HAP-1 (cell line): Measurements from ENCODE around the gene EFHC1.

Source experiments
- DNase-seq, 2 experiments: peaks; one replicate each; pipeline ENCODE4 v3.0.0-alpha.2; 2016 to 2020; ENCODE audit warnings: low spot score in 2 of 2
- H3K27me3 ChIP-seq: fragments of 250-450 bp; sonication (Bioruptor Pico); 2 replicates; pipeline ENCODE4 v1.5.1; 2020; ENCODE audit warnings: low read depth, mild to moderate bottlenecking, moderate library complexity
- H3K36me3 ChIP-seq: fragments of 250-450 bp; sonication (Bioruptor Pico); replicated peaks from 2 replicates; pipeline ENCODE4 v1.5.1; 2020; ENCODE audit warnings: mild to moderate bottlenecking
- H3K4me1 ChIP-seq: fragments of 250-450 bp; sonication (Bioruptor Pico); 2 replicates; pipeline ENCODE4 v1.5.1; 2020; ENCODE audit warnings: mild to moderate bottlenecking
- H3K4me3 ChIP-seq: fragments of 250-450 bp; sonication (Bioruptor Pico); 2 replicates; pipeline ENCODE4 v1.5.1; 2020; ENCODE audit warnings: mild to moderate bottlenecking, moderate library complexity
- H3K9me3 ChIP-seq: fragments of 250-450 bp; sonication (Bioruptor Pico); 2 replicates; pipeline ENCODE4 v1.5.1; 2020; ENCODE audit warnings: mild to moderate bottlenecking, moderate library complexity
- in situ Hi-C: fragments of 300-500 bp; cut with MboI; formaldehyde crosslinking; loops from 3 replicates; pipeline ENCODE4 v1.14.3; 2020; ENCODE audit warnings: low sequenced_read_pairs, inconsistent platforms, mixed read lengths

Gene EFHC1

DNA sequence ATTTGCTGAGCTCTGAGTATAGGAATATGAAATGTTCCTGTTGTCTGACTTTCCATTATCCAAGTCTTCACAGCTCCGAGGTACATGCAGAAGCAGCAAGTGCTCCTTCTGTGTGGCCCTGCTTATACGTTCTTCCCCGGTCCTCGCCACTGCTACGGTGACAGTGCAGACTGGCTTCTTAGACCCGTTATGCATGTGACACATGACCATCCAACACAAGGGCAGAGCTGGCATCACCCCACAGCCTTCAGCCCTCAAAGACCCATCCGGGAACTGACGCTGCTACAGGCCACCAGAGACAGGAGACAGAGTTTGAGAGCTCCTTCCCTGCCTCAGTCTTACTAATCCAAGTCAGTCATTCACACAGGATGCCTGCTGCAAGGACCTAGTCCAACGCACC, 86.3 kb downstream of the EFHC1 start:
- Histone ChIP-seq H3K27me3 (no peaks in the 10 kb centered on the region), H3K36me3 (peaks cover 28% of the 10 kb centered on the region), H3K4me1 (peaks cover 17% of the 10 kb centered on the region), H3K4me3 (no peak overlapping the region), H3K9me3 (no peaks in the 10 kb centered on the region)
- no peak for DNase-seq
- in situ Hi-C loops: no loop called here

DNA sequence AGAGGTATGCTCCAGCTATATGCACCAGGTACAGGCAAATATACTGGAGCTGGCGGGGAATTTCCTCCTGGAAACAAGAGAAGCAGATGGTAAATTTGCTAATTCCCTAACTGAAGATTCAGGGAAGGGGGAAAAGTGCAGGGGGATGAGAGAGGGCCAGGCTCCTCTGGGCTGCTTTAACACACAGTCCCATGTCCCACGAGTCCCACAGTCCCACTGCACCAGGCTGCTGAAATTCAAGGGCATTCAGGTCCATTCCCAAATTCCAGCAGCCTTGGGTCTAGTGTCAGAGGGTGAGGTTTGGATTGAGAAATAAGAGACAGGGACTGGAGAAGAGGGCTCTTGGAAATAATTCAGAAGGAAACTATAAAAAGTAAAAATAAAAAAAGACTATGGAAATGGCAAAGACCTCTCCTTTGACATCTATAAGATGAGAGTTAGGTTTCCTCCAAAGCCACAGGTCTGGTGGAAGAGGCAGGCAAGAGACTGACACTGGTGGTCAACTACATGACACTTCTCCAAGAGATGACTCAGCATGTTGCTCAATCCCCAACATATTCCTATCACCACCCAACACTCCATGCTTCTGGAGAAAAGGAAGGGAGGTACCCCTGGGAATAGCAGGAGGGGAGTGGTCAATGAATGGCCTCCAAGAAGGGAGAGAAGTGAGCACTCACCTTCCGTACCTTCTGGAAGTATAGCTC, 87.6 kb downstream of the EFHC1 start:
- H3K9me3 ChIP-seq: no peaks in the 10 kb centered on the region
- peaks cover 24% of the 10 kb centered on the region for H3K36me3 ChIP-seq
- H3K4me1 ChIP-seq: peaks cover 17% of the 10 kb centered on the region
- in situ Hi-C loops: no loop called here
- no peaks in the 10 kb centered on the region for H3K27me3 ChIP-seq
- H3K4me3 ChIP-seq: no peak overlapping the region
- DNase-seq: no peak

DNA sequence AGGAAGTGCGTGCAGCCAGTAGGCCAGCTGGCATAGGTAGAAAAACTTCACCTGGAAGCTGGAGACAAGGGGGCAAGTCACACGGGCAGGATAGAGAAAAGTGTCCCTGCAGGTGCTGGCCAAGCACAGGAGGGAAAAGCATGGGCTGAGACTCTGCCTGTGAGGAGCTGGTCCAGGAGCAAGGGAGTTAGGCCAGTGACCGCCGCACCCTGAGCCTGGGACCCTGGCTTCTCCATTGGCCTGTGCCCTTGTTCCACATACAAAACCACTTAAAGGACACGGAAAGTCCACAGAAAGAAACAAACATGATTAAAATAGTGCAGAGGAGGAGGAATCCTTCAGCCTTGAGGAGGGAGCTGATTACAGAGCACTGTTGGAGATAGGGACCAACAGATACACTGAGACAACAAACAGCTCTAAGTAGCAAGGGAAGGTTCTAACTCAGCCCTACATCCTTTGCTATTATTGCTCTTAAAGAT, 88.2 kb downstream of the EFHC1 start:
- Histone ChIP-seq H3K4me3 (no peak overlapping the region), H3K36me3 (peaks cover 24% of the 10 kb centered on the region), H3K27me3 (no peaks in the 10 kb centered on the region), H3K4me1 (peaks cover 17% of the 10 kb centered on the region), H3K9me3 (no peaks in the 10 kb centered on the region)
- DNase-seq: no peak
- in situ Hi-C loops: no loop called here

DNA sequence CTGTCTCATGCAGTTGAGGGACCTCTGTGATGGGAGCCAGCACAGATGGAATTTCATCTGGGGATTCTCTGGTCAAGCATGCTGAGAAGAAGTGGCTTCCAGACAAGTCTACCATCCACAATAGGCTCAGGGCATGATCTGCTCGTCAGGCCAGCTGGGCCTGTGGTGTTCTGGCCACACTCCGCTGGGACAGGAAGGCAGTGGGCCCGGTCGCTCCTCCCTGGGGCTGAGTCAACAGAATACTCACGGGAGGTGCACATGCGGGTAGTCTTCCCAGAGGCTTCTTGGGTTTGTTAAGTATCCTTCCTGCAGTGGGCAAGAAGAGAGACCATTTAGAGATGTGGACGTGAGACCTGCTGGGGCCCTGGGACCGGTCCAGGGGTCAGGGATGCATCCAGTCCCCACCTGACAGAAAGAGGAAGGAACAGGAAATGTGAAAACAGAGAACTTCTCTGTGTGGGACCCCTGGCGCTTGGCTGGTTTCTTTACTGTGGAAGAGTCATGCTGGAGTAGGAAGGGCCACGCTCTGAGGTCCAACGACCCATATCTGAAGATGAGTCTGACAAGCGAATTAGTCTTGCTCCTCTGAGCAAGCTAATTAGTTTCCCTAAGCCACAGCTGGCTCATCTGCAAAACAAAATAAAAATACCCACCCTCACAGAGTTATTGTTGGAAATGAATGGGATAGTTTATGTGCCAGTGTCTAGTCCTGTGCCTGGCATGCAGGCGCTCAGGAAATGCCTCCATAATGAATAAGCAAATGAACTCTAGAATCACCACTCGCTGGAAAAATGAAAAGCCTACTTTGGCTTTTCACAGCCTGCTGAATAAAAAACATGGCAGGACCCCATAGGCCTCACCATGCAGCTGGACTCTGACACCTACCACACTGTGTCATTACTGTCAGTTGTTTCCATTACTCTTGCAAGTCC, 89.4 kb downstream of the EFHC1 start:
- DNase-seq: no peak
- Histone ChIP-seq H3K4me3 (no peak overlapping the region), H3K27me3 (no peaks in the 10 kb centered on the region), H3K36me3 (peaks cover 27% of the 10 kb centered on the region), H3K4me1 (peaks cover 12% of the 10 kb centered on the region), H3K9me3 (no peaks in the 10 kb centered on the region)
- in situ Hi-C loops: no loop called here

DNA sequence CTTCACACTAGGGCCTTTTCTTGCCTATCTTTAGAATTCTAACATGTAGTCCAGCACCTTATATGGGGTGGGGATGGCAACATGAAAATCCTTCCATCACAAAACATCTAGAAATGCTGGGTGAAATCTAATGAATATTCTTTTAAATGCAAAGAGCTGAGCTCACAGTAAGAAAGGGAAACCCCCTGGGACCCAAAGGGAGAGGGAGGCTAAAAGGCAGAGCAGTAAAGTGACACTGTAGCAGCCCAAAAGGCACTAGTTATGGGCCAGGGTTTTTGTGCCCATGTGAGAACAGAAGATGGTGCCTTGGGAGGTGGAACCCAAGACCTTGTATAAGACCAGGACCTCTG, 90.0 kb downstream of the EFHC1 start:
- Histone ChIP-seq H3K36me3 (peaks cover 27% of the 10 kb centered on the region), H3K4me1 (peaks cover 12% of the 10 kb centered on the region)

DNA sequence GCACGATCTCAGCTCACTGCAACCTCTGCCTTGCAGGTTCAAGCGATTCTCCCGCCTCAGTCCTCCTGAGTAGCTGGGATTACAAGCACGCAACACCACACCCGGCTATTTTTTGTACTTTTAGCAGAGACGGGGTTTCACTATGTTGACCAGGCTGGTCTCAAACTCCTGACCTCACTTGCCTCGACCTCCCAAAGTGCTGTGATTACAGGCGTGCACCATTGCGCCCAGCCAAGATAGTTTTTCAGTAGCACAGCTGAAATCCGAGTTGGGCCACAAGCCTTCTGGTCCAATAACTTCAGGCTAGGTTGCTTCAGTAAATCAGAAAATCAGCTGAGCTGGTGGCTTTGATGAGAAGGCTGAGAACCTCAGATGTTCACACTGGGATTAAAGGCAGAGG, 91.0 kb downstream of the EFHC1 start:
- Histone ChIP-seq H3K4me1 (peaks cover 12% of the 10 kb centered on the region), H3K27me3 (no peaks in the 10 kb centered on the region), H3K9me3 (no peaks in the 10 kb centered on the region), H3K36me3 (peaks cover 27% of the 10 kb centered on the region), H3K4me3 (no peak overlapping the region)
- in situ Hi-C loops: no loop called here
- DNase-seq: no peak

More for the DNA sequence above, 90.0 kb downstream of the EFHC1 start:
- Histone ChIP-seq H3K4me3 (no peak overlapping the region), H3K27me3 (no peaks in the 10 kb centered on the region), H3K9me3 (no peaks in the 10 kb centered on the region)
- peak; percentile 73 to 74 for DNase-seq
- in situ Hi-C loops: no loop called here

DNA sequence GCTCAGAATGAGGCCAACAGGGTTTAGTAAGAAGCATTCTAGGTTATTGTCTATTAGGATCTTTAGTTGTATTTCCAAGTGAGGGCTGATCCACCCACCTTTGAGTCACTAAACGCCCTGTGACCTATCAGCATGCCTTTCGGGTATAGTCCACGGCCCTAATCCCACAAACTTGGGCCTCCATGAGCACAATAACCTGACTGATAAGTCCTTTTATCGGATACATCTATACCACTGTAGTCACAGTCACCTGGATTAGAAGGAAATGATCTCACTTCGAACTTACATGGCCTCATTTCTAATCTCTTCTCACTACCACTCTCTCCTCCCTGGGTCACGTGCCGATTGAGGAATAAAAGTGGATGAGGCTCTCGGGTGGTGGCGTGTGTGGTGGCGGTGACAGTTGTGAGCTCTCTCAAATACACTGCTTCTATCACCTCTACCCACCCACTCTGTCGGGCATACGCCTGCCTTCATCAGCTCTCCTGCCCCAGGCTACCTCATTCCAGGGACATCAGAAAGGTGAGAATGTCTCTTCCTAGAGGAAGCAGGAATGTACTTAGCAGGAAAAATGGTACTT, 91.5 kb downstream of the EFHC1 start:
- Histone ChIP-seq H3K27me3 (no peaks in the 10 kb centered on the region), H3K4me1 (peaks cover 12% of the 10 kb centered on the region), H3K36me3 (peaks cover 27% of the 10 kb centered on the region), H3K9me3 (no peaks in the 10 kb centered on the region), H3K4me3 (no peak overlapping the region)
- in situ Hi-C loops: no loop called here
- no peak for DNase-seq

DNA sequence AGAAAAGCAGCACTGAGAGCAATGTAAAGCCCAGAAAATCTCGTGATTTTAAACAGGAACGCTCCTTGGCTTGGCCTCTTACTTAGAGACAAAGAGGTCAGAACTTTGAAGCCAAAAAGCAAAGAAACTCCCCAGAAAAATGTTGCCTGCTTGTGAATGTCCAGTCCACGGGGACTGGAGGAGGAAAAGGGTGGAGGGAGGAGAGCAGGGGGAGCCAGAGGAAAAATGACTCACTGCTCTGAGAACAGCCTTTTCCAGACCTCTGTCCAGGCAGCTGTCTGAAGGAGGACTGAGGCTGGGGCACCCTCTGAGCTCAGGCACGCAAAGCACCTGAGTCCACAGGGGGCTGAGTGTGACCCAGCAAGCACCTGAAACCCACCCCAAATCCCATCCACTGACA, 92.1 kb downstream of the EFHC1 start:
- H3K4me1 ChIP-seq: peaks cover 12% of the 10 kb centered on the region
- DNase-seq: no peak
- no peaks in the 10 kb centered on the region for H3K27me3 ChIP-seq
- in situ Hi-C loops: no loop called here
- H3K9me3 ChIP-seq: no peaks in the 10 kb centered on the region
- no peak overlapping the region for H3K4me3 ChIP-seq
- H3K36me3 ChIP-seq: peaks cover 27% of the 10 kb centered on the region

DNA sequence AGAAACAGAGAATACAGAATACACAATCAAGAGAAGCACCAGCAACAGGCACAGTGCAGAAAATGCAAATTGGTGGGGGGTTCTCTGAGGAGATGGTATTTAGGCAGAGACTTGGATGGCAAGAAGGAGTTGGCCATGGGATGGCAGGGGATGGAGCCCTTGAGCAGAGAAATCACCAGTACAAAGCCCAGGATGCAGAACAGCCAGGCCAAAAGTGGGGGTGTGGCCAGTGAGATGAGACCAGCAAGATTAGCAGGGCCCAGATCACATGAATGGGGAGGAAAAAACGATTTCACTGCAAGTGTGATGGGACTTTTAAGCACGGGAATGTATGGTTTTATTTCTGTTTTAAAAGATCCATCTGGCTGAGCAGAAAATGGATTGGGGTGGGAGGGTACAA, 93.3 kb downstream of the EFHC1 start:
- no peaks in the 10 kb centered on the region for H3K9me3 ChIP-seq
- no peak for DNase-seq
- no peak overlapping the region for H3K4me3 ChIP-seq
- peaks cover 12% of the 10 kb centered on the region for H3K4me1 ChIP-seq
- in situ Hi-C loops: no loop called here
- H3K27me3 ChIP-seq: no peaks in the 10 kb centered on the region
- peaks cover 23% of the 10 kb centered on the region for H3K36me3 ChIP-seq

DNA sequence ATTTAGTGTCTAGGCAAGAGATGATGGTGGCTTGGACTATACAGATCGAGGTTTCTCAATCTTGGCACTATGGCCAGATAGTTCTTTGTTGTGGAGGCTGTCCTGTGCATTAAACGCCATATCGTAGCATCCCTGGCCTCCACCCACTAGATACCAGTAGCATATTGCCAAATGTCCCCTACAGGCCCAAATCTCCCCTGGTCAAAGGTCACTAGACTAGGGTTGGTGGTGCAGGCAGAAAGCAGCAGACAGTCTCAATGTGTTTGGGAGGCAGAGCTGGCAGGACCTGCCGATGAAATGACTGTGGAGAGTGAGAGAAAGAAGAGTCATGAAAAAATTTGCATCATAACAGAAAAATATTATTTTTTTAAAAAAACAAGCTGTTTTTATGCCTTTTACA, 93.8 kb downstream of the EFHC1 start:
- in situ Hi-C loops: no loop called here
- Histone ChIP-seq H3K4me3 (no peak overlapping the region), H3K27me3 (no peaks in the 10 kb centered on the region), H3K4me1 (peaks cover 12% of the 10 kb centered on the region), H3K36me3 (peaks cover 20% of the 10 kb centered on the region), H3K9me3 (no peaks in the 10 kb centered on the region)
- DNase-seq: no peak

DNA sequence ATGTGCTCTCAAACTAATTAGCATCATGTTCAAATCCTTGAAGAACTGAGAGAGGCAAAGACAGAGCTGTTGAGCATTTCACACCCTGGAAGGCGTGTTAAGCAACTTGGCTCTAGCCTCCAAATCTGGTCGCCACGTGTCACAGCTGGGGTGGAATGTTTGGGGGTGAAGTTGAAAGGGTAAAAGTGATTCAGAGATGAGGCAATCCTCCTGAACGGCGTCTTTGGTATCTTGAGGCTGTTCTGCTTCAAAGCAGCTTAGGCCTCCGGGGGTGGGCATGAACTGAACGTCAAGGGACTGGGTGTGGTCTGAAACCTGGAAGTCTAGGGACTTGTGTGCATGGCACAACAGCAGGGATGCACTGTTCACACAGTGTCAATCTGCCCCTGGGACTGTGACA, 94.4 kb downstream of the EFHC1 start:
- H3K9me3 ChIP-seq: no peaks in the 10 kb centered on the region
- in situ Hi-C loops: no loop called here
- no peak for DNase-seq
- peaks cover 12% of the 10 kb centered on the region for H3K4me1 ChIP-seq
- no peaks in the 10 kb centered on the region for H3K27me3 ChIP-seq
- H3K4me3 ChIP-seq: no peak overlapping the region
- H3K36me3 ChIP-seq: peaks cover 14% of the 10 kb centered on the region

DNA sequence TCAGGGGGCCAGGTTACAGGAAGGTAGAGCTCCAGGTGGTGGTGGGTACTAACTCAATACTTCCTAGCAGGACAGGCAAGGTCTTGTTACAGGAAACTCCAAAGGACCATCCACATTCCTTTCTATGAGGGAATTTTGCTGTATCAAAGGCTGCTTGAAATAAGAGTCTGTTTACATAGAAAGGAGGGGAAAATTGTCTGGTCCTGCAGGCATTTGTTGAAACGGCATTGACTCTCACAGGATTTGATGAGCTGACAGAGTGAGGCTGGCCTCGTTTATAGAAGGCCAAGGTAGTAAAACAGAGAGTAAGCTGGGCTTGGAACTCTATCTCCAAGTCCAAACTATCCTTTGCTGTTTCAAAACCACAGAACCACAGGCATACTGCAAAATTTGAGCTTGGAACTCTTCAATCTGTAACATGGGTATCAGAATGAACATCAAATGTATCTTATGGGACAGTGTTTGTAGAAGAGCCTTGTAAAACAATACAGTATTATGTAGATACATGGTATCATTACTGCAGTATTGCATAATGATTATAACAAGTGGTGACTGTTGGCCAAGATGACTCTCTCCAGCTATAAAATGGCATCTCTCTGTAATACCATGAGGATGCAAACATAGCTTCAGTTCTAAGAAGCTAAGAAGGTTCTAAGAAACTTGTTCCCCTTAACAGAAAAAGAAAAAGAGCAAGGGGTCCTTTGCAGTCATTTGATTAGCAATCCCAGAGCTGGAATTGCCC, 95.2 kb downstream of the EFHC1 start:
- no peaks in the 10 kb centered on the region for H3K9me3 ChIP-seq
- H3K36me3 ChIP-seq: peaks cover 8% of the 10 kb centered on the region; the same call in 1 of the 2 replicates
- in situ Hi-C loops: no loop called here
- H3K27me3 ChIP-seq: no peaks in the 10 kb centered on the region
- no peak for DNase-seq
- H3K4me3 ChIP-seq: no peak overlapping the region
- H3K4me1 ChIP-seq: peaks cover 4% of the 10 kb centered on the region

DNA sequence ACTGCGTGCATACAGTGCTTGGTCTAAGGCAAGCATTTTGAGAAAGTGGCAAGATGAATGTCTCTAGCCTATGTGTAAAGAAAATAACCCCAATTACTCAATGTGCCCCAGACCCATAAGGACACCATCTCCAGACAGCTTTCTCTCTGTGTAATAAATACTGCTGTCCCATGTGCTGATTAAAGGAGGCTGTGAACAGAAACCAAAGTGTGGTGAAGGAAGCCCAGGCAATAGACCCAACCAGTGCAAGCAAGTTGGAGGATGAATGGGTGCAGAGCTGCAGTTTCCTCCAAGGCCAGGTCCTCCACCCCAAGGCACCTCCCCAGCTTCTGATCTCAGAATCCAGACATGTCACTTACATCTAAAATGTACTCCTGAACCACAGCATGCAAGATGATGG, 96.1 kb downstream of the EFHC1 start:
- H3K4me1 ChIP-seq: no peaks in the 10 kb centered on the region
- H3K36me3 ChIP-seq: 0 out of 2 replicates have a peak, but pooled peaks cover 3% of the 10 kb centered on the region
- no peak for DNase-seq
- no peaks in the 10 kb centered on the region for H3K27me3 ChIP-seq
- H3K9me3 ChIP-seq: no peaks in the 10 kb centered on the region
- in situ Hi-C loops: no loop called here
- no peak overlapping the region for H3K4me3 ChIP-seq
